Suppressor macrophage treated with lipopolysaccharide for 1 hour (primary cell): ENCODE measurements around the gene PRRC1.
"Not testable (repeated sequence)": the region's sequence is repeated elsewhere in the genome, so short reads cannot be mapped to it uniquely, and the experiment has no call there.

Experiments
- DNase-seq, 3 donors: peaks; one replicate each; pipeline ENCODE4 v3.0.0-alpha.2; 2020 to 2022

The PRRC1 gene

DNA sequence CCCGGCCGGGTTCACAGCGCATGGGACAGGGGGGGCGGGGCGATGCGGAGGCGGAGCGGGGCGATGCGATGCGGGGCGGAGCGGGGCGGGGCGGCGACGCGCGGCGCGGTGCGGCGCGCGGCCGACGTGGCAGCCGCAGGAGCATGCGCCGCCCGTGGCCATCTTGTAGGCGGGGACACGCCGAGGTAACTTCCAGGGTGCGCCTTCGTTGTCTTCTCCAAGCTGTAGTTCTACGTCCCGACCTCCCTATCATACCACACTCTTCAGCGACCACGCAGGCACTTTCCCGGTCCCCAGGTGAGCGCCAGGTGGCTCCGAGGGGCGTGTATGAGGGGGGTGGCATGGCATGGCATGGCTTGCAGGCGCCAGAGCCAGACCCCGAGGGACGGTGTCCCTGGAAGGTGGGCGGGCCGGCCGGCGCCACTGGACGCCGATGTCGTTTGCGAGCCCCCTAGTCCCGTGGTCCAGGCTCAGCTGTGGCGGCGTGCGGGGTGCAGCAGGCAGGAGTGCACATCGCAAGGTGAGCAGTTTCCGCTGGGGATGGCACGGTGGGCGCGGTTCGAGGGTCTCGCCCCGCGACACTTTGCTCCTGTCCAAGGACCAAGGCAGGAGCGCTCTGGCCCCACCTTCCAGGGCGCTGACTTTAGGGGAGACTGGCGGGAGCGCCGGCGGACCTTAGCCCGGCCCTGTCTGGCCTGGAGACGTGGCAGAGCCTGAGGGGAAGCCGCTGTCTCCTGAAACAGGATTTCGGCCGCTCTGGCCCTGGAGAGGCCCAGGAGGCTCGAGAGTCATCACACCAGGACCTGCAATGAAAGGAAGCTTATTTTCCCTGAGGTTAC lies at the start of gene PRRC1:
Gene PRRC1, plus strand, starts transcription at position 161 of the 839 bp plus-strand sequence. CDS start 5,840 bp downstream, outside the sequence.
- peak; percentile 85 to 95 (median 91) for DNase-seq

DNA sequence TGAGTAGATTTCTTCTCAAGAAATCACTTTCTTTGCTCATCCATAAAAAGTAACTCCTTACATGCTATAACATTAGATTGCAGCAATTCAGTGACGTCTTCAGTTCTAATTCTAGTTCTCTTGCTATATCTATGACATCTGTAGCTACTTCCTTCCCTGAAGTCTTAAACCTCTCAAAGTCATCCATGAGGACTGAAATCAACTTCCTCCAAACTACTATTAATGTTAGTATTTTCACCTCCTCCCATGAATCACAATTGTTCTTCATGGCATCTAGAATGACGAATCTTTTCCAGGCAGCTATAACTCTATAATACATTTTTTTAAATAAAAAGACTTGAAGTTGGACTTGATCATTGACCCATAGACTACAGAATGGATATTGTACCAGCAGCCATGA lies 46.2 kb upstream of the PRRC1 start:
- peak in 1 of 3 donors; percentile 1 for DNase-seq

DNA sequence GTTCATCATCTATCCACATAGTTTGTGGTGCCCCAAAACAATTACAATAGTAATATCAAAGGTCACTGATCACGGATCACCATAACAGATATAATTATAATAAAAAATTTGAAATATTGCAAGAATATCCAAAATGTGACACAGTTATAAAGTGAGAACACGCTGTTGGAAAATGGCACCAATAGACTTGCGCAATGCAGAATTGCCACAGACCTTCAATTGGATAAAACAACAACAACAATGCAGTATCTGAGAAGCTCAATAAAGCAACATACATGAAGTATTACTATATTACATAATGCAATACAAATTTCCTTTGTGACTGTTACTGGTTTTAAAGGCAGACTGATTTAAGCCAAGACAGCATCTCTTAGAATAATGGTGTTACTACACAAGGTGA lies 44.7 kb upstream of the PRRC1 start:
- no peak for DNase-seq

DNA sequence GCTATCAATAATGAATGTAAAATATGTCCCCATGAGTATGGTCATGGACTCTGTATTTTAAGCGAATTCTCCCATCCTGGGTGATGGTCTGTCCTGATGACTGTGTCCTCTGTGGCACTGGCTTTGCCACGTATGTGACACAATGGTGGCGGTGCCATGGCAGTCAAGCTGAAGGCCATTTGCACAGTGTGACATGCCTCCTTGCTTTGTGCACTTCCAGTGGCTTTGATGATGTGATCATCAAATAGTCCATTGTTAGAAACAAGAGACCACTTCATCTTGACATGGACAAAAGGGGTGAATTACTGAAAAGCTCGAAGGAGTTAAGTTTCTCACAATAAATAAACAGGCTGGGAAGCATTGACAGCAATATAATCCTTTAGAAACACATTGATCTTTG lies 31.0 kb upstream of the PRRC1 start:
- no peak for DNase-seq

DNA sequence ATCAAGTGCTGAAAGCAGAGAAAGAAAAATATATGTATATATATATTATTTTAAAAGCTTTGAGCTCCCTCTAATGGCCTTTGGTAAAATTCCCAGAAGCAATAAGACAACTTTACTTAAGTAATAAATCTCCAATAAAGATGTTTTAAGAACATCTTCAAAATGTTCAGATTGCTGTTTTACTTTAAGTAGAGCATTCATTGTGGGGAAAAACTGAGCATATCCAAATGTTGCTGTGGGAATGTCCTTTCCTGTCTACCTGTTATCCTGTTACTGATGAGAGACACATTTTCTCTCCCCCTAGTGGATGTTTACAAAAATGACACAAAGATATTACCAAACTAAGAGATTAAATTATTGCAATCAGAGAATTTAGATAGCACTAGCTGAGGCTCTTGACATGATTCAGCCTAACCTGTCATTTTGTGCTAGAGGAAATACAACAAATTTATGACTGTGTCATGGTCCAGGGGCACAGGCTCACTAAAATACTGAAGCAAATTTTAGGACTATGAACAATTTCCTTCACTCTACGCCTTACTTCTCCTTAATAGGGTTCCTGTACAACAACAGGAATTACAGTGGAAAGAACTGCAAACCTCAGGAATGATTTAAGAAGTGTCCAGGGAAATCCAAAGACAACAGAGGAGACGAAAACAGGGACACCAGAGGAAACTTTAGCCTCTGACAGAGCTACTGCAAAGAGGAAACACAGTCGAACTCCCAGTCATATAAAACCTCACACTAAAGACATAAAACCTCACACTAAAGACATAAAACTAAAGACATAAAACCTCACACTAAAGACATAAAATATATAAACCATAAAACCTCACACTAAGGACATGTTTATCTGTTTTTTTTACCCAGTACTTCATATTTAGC lies 24.3 kb upstream of the PRRC1 start:
- DNase-seq: peak; percentile 27 to 59 (median 54)

DNA sequence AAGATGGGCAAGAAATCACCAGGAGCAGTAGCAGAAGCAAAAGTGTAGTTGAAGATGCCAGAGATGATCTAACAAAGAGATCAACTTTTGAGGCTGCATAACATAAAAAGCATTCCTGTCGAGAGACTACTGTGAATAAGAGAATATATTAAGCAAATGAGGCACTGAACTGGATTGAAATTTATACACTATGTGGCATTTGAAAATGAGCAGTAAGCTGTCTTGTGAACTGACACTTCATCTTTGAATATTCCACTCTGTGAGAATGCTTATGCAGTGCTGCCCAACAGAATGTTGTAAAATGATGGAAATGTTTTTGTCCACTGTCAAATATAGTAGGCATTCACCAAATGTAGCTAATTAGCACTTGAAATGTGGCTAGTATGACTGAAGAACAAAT lies 18.9 kb upstream of the PRRC1 start:
- DNase-seq: no peak

DNA sequence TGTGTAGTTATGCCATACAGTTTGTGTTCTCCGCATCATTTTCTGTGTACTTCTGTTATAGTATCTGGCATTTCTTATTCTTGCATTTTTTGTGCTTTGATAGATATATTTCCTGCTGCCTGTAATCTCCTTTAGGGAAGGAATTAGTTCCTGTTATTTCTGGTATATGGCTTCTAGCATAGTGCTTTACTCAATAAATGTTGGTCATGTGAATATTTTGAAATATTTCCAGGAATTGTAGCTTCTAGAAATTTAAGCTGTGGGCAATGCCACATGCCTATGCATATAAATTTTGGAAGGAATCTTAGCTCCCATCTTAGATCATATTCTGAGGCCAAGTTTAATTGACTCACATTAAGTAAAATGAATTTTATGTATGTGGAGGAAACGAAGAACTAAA lies 11.5 kb upstream of the PRRC1 start:
- peak in 2 of 3 donors; percentile 25 to 54 for DNase-seq

DNA sequence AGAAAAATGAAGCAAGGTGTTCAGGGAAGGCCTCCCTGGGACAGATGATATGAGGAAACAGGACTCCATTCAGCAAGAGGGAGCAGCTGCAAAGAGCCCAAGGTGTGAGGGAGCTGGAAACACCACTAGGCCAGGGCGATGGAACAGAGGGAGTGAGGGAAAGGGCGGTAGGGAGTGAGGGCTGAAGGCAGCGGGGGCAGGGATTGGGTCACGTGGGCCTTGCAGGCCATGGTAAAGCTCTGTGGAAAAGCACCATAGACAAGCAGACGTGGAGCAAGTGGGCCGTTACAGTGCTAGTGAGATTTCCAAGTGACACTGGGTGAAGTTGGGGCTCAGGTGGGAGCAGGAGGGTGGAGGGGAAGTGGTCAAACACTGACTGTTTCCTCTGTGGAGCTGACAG lies 10.8 kb upstream of the PRRC1 start:
- DNase-seq: no peak

DNA sequence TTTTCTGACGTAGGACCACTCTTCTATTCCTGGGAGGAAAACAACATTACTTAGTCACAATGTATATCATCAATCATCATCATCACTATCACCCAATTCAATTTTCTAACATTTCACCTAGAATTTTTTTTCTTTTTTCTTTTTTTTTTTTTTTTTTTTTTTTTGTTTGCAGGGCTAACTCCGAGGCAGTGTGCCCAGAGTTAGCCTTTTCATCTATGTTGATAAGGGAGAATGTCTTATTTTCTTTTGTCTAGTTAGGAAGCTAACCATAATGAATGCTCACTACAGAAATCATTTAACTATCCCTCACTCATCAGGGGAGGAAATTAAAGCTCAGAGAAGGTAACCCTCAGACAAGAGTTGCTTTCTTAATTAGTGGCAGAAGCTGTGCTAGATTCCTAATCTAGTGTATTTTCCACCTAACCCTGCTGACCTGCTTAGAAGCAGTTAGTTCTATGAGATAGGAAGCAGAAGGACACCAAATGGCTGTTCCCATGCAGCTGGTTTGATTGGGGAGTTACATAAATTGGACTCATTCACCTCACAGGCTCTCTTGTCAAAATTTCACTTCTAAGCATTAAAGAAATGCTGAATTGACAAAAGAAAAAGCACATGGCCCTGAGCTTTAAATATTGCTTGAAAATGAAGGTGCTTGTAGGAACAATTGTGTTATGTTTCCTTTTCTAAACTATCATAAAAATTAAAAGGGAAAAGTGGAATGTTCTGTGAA lies 8.6 kb upstream of the PRRC1 start:
- DNase-seq: no peak

DNA sequence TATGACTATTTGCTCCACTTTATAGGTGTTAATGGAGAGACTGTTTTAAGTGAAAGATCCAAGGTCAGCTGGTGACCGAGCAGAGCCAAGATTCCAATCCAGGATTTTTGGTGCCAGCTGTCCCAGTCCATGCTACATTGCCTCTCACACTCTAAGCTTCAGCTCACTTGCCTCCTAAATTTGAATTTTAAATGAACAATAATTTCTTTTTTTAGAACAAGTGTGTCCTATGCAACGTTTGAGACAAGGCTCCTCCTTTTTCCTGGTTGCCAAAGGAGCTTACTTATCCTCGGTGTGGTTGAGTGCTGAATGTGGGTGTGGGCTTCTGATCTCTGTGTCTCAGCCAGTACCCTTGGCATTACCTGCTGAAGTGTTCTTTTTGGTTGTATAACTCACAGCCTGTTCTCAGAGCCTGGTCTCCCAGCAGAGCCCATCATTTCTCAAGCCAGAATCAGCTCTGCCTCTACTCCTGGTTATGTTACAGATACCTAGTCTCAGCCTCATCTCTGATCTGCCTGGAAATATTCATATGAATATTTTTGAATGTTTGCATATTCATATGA lies 4.0 kb upstream of the PRRC1 start:
- no peak for DNase-seq

DNA sequence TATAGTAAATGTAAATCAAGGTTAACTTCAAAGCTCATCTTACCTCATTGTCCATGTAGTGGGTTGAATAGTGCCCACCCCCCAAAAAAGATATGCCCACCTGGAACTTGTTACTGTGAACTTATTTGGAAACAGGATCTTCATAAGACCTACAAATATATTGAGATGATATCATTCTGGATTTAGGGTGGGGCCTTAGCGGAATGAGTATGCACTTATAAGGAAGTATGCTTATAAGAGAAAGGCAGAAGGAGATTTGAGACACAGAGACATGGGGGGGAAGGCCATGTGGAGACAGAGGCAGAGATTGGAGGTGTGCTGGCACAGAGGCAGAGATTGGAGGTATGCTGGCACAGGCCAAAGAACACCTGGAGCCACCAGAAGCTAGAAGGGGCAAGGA lies 2.6 kb upstream of the PRRC1 start:
- DNase-seq: no peak

DNA sequence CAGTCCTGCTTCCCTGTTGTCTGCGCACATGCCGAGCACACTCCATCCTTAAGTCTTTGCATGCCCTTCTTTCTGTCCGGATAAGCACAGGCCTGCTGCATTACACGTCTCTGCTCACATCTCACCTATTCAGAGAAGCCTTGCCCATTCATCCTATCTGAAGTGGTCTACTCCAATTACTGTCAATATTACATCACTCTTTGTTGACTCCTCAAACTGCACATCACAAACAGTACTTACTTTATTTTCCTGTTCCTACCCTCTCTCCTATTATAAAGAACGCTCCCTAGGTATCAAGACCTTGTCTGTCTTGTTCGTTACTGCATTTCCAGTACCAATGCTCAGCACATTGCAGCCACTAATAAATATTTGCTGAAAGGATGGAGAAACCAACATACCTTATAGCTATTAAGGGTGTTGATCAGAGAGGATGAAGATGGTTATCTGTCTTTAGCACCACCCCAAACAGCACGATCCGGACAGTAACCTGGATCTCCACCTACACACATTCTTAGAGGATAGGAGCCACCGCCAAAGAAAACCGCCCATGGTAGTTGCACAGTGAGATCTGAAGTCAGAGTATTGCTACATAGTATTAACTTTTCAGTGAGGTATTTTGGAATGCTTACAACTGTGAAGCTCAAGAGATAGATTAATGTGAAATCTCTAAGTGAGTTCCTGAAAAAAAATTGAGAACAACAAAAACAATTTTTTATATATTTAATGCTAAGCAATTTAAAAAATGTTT lies 1.6 kb upstream of the PRRC1 start:
- no peak for DNase-seq

DNA sequence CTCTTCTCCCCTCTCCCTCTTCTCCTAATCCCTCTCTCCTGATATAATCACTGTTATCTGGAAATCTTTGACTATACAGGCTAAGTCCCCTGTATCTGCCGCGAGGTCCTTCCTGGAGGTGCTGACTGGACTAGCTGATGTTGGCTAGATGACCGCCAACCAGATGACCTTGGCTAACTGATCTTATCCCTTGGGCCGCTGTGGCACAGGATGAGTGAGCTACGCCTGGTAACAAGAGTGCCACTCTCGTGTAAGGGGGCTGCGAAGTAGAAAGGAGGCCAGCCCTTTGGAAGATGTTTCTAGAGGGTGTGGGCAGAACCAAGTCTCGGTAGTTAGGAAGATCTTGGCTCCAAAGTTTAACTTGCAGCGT lies 345 bp upstream of the PRRC1 start:
- no peak for DNase-seq

DNA sequence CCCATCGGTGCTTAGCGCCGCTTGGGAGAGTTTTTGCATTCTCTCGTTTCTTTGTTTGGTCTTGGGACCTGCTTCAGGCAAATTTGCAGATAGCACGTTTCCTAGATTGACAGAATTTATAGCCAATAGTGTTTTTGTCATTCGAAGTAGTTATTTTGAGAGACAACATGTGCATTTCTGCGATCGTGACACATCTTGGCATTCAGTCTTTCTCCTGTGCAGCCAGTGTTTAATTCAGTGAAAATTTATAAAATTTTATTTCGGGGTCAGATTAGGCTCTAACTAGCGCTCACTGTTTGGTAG lies 830 bp downstream of the PRRC1 start:
- DNase-seq: peak in 1 of 3 donors; percentile 53

DNA sequence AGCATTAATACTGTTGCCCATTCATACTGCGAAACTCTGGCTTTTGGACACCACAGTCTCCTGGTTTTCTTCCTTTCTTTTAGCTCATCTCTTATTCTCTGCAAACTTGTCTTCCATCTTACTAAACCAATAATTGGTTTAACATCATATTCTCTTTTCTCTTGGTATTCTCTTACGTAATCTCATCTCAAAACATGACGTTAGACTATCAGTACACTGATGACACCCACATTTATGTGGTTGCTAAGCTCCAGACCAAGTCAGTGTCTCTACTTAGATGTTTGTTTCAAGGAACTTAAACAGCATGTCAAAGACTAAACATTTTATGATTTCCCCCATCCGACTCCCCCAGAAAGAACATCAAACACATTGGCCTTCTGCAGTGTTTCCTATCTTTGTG lies 2.1 kb downstream of the PRRC1 start:
- peak in 2 of 3 donors; percentile 11 to 27 for DNase-seq

DNA sequence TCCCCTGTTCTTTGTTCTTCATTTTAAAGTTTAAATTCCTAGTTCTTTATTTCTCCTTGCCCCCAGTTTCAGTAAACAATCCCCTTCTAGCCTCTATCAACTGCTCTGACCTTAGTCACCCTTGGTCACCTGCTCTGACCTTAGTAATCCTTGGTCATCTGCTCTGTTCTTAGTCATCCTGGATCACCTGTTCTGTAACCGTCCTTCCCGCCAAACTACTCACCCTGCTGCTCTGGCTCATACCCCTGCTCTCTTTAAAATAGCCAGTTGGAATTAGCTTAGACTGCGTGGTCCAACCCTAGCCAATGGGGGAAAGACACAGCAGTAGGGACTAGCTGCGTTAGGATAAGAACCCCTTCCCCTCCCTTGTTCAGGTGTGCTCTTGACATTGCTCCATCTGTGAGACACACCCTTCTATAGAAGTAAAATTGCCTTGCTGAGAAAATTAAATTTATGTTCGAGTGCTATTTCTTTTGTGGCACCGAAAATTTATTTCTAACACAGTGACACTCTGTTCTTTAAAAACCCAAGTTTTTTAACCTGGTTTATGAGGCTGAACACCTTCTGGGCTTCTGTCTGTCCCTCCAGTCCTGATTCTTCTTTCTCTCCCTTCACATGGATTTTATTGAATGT lies 3.8 kb downstream of the PRRC1 start:
- no peak for DNase-seq

DNA sequence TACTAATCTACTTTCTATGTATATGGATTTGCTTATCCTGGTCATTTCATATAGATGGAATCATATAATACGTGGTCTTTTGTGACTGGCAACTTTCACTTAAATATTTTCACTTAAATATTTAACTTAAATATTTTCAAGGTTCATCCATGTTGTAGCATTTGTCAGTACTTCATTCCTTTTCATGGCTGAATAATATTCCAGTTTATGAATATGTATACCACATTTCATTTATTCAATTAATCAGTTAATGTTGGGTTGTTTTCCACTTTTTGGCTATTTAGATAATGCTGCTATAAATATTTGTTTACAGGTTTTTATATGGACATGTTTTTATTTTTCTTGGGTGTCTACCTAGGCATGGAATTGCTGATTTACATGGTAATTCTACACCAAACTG lies 7.7 kb downstream of the PRRC1 start:
- no peak for DNase-seq

DNA sequence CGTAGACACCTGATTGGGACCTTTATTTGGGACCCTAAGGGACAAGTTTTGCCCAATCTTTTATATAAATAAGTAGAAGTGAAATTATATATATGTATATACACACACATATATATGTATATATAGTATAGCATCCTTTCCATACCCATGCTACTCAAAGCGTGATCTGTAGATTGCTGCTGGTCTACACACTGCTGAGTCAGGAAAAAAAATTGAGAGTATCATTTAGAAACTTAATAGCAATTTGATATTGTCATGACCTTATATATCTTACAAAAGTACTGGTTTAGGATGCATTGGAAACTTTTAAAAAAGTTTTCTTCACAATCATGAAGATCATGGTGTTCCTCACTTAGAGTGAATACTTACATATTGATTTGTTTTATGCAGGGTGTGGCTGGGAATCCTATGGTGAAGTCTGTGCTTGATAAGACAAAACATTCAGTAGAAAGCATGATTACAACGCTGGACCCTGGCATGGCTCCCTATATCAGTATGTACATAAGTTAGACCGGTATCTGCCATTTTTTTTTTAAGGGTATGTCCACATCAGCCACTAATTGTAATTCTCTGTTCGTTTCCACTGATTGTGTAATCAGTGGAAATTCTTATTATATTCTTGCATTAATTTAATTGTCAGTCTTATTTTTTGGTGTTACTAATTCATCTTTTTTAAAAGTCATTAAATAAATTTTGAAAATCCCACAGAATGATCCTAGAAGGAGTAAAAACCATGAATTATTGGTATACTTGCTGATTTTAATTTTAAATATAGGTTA lies 12.7 kb downstream of the PRRC1 start:
- DNase-seq: no peak

DNA sequence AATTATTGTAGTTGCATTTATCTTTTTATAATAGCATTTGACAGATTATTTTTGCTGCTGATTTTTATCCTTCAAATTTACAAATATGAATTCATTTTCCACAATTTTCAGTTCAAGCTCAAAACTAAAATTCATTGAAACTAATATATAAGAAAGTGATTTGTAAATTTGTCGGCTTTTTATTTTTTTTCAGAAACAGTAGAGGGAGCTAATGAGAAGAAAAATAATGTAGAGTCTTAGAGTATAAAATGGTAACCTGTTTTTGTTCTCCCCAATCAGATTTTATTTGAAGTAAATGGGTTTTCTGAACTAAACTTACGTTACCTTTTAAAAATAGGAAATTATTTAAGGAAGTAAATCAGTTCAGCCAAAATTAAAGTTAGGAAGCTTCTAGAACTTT lies 19.2 kb downstream of the PRRC1 start:
- DNase-seq: peak in 2 of 3 donors; percentile 22 to 24

DNA sequence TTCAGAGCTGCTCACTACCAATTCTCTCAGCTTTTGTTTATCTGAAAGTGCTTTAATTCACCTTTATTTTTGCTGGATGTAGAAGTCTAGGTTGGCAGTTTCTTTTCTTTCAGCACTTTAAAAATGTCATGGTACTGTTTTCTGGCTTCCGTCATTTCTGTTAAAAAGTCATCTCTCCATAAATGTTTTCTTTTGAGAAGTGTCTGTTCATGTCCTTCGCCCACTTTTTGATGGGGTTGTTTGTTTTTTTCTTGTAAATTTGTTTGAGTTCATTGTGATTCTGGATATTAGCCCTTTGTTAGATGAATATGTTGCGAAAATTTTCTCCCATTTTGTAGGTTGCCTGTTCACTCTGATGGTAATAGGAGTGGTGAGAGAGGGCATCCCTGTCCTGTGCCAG lies 23.1 kb downstream of the PRRC1 start:
- not testable (repeated sequence) for DNase-seq

DNA sequence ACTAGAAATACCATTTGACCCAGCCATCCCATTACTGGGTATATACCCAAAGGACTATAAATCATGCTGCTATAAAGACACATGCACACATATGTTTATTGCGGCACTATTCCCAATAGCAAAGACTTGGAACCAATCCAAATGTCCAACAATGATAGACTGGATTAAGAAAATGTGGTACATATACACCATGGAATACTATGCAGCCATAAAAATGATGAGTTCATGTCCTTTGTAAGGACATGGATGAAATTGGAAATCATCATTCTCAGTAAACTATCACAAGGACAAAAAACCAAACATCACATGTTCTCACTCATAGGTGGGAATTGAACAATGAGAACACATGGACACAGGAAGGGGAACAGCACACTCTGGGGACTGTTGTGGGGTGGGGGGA lies 27.8 kb downstream of the PRRC1 start:
- DNase-seq: not testable (repeated sequence)
